Upper lobe of right lung (tissue), 1 donor: ENCODE measurements around the gene USP49. TPM values are rescaled to one million over a fixed set of nuclear protein-coding genes. Genes with fewer than 3 reads are reported as not detected.

ENCODE experiments used
- ATAC-seq: fragments of 200-7000 bp; cut with Tn5 transposase; one replicate; pipeline ENCODE4 v1.9.1; 2020; ENCODE audit warnings: mild to moderate bottlenecking, moderate library complexity
- DNase-seq: peaks from one replicate; pipeline ENCODE4 v3.0.0-alpha.2; 2020
- H3K27ac ChIP-seq: fragments of 200-600 bp; one replicate; pipeline ENCODE4 v1.8.0; 2022
- H3K27me3 ChIP-seq: fragments of 200-600 bp; one replicate; pipeline ENCODE4 v1.8.0; 2022; ENCODE audit warnings: mild to moderate bottlenecking
- H3K36me3 ChIP-seq: fragments of 200-600 bp; one replicate; pipeline ENCODE4 v1.8.0; 2022
- H3K4me1 ChIP-seq: fragments of 200-600 bp; one replicate; pipeline ENCODE4 v1.8.0; 2022
- H3K4me3 ChIP-seq: fragments of 200-600 bp; one replicate; pipeline ENCODE4 v1.8.0; 2022; ENCODE audit warnings: mild to moderate bottlenecking
- H3K9me3 ChIP-seq: fragments of 200-600 bp; one replicate; pipeline ENCODE4 v1.8.0; 2022
- CTCF ChIP-seq: fragments of 200-600 bp; IDR thresholded peaks from one replicate; pipeline ENCODE4 v1.8.0; 2022; ENCODE audit warnings: antibody characterized with exemption
- intact Hi-C: fragments of 100-400 bp; cut with DNase I; formaldehyde crosslinking; loops from one replicate; pipeline ENCODE4 v1.11.0; 2022
- total RNA-seq: library from RNA; stranded (reverse); fragmentation: NEBNext Ultra II Directional; extraction: Animal tissue kit (Norgen Biotek cat#: 25700); gene quantifications from one replicate; pipeline ENCODE4 v1.2.1, GENCODE V29; 2021
- donor health status: DM: no; HTN: yes; CAD: no; lungs with severe emphysema.

USP49 gene
- total RNA-seq, 1 donor from 2014 or later = 2.7 TPM

GRCh38 chr6:41822021-41822420 is 73.2 kb downstream of the USP49 start:
- no peak overlapping the region for H3K27ac ChIP-seq
- no peaks in the 10 kb centered on the region for H3K9me3 ChIP-seq
- no peak for ATAC-seq
- H3K36me3 ChIP-seq = no peaks in the 10 kb centered on the region
- no peak overlapping the region for H3K4me3 ChIP-seq
- intact Hi-C loops = no loop called here
- no peak for TF ChIP-seq CTCF
- H3K27me3 ChIP-seq = no peaks in the 10 kb centered on the region
- no peak for DNase-seq
- peaks cover 6% of the 10 kb centered on the region for H3K4me1 ChIP-seq

DNA sequence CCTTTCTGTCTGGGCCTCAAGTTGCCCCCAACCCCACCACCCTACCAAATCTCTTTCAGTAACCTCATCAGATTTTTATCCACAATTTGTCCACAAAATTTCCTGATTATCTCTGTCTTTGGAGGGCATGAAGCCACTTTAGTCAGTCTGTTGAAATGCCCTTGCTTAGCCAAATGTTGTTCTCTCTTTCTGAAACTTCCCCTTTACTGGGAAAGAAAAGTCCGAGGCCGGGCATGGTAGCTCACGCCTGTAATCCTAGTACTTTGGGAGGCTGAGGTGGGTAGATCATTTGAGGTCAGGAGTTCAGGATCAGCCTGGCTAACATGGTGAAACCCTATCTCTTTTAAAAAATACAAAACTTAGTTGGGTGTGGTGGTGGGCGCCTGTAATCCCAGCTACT is 73.9 kb downstream of the USP49 start:
- Histone ChIP-seq H3K27ac (no peak overlapping the region), H3K4me3 (no peak overlapping the region), H3K9me3 (no peaks in the 10 kb centered on the region), H3K27me3 (no peaks in the 10 kb centered on the region), H3K4me1 (peaks cover 6% of the 10 kb centered on the region), H3K36me3 (no peaks in the 10 kb centered on the region)
- no peak for DNase-seq
- peak; percentile 43 for ATAC-seq
- no peak for TF ChIP-seq CTCF
- intact Hi-C loops = no loop called here

DNA sequence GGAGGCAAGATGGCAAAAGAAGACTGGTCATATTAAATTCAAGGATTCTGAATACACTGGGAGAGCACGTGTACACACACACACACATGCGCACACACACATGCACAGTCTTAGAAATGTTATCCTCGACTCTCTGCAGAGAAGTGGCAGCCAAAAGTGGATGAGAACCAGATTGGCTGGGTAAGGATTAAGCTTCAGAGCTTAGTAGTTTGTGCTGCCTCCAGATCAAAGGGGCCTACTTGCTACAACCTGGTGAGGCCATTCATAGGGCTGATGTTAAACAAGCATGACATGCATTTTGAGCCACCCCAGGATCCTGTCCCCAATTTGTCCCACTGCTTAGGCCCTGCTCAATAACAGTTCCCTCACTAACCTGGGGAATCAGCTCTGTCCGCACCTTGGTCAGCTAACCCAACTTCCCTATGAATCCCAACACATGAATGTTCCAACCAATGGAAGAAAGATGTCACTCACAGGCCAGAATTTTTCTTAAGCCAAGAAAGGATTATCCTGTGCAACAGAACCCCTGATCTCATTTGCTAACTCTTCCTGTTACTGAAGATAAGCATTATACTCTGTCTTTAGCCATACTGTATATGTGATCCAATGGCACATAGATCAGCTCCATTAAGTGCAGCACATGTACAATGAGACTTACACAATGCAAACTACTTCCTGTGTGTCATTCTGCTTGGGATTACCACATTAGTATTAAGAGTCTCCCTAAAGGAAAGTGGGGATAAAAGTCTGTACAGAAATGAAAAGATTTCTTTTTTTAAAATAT is 76.7 kb downstream of the USP49 start:
- TF ChIP-seq CTCF = no peak
- no peaks in the 10 kb centered on the region for H3K9me3 ChIP-seq
- no peaks in the 10 kb centered on the region for H3K4me1 ChIP-seq
- intact Hi-C loops = no loop called here
- H3K27me3 ChIP-seq = no peaks in the 10 kb centered on the region
- ATAC-seq (peak; percentile 54), DNase-seq (no peak)
- no peaks in the 10 kb centered on the region for H3K36me3 ChIP-seq
- no peak overlapping the region for H3K4me3 ChIP-seq
- H3K27ac ChIP-seq = no peak overlapping the region

GRCh38 chr6:41815587-41815986 is 79.6 kb downstream of the USP49 start:
- H3K9me3 ChIP-seq = no peaks in the 10 kb centered on the region
- H3K27ac ChIP-seq = no peak overlapping the region
- H3K4me1 ChIP-seq = no peaks in the 10 kb centered on the region
- H3K4me3 ChIP-seq = no peak overlapping the region
- intact Hi-C loops = no loop called here
- DNase-seq = no peak
- no peaks in the 10 kb centered on the region for H3K27me3 ChIP-seq
- ATAC-seq = no peak
- no peak for TF ChIP-seq CTCF
- H3K36me3 ChIP-seq = no peaks in the 10 kb centered on the region

DNA sequence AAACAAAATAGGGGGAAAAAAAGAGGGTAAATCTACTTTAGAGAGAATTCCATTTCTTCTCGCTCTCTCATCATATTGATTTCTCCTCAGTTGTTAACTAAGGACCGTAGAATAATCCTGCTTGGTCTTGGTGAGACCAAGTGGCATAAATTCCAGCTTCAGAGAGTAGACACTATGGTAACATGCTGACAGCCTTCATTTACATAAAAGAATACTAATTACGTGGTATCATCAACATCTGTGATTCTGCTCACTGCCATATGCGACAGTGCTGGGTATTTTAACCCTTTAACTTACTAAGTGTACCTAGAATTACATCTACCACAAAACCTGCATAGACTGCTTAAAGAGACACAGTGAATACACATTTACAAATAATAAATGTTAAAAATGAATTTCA is 80.5 kb downstream of the USP49 start:
- no peak for TF ChIP-seq CTCF
- DNase-seq = no peak
- ATAC-seq = no peak
- Histone ChIP-seq H3K27ac (no peak overlapping the region), H3K36me3 (no peaks in the 10 kb centered on the region), H3K27me3 (no peaks in the 10 kb centered on the region), H3K4me3 (no peak overlapping the region), H3K4me1 (no peaks in the 10 kb centered on the region), H3K9me3 (no peaks in the 10 kb centered on the region)
- intact Hi-C loops = no loop called here
